ENCODE results near the gene AURKAIP1.

The AURKAIP1 gene

DNA sequence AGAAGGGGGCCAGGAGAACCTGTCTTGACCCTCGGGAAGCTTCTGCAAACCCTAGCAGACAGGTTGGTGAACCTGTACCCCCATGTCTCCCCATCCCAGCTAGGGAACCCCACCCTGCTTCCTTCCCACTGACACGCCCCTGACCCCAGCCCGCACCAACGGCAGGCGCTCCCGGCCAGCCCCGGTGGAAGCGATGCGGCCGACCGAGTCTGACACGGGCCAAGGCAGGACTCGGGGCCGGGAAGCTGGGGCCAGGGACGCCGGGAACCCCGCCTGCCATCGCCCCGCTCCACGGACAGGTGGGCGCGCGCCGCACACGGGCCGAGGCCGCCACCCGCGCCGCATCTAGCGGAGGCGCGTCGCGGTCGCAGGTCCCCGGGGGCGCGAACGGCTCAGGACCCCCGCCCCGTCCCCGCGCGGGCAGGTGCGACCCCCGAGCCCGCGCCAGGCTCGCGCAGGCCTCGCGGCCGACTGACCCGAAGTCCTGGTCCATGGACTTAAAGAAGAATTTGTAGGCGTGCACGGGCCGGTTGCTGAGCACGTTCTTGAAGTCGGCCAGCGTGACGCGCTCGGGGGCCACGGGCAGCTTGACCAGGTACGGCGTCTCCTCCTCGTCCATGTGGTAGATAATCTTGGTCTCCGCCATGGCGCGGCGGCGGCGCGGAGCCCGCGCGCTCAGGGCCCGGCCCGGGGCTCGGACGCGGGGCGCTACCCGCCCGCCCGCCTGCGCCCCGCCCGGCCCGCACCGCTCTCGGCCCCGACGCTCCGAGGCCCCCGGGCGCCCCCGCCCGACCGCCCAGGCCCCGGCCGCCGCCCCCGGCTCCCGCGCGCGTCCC is 26.4 kb downstream of the AURKAIP1 start:
- DNase-seq (ENCODE audit: insufficient read length, low spot score) (no peak), FAIRE-seq (peak; percentile 66)
- TF ChIP-seq PAX5 (IDR thresholded peaks at IDR 0.05; ENCODE audit: insufficient read depth, low read length, severe bottlenecking) (peak; percentile 67), POLR2AphosphoS5 (IDR thresholded peaks at IDR 0.05; ENCODE audit: low read depth, low read length) (no peak)

DNA sequence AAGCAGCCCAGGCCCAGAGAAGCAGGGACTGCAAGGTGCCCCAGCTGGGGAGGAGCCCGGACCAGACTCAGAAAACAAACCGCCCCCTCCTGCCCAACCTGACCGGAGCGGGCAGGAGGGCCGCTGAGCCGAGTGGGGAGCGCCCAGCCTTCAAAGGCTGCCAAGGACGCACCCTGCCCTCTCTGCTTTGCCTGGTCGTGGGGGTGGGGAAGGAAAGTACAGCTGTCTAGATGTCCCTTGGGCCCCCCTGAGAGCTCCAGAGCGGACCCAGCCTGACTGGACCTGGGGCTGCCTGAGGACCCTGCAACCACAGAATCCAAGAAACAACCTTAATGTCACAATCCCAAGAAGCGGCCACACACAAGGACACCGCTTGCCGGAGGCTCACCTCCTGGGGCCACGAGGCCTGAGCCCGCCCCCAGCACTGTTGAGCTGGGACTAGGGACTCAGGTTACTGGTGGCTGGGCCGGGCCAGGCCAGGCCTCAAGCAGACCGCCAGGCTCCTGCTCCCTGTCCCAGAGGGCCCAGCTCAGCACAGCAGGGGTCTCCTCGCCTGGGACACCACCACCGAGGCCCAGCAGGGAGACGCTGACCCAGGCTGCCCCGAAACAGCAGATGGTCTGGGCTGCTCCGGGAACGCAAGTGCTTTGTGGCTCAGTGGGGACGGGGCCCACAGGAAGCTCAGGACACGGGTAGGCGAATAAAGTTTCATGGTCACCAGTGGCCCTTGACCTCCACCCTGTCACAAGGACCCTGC is 27.2 kb downstream of the AURKAIP1 start:
- FAIRE-seq, result no peak
- TF ChIP-seq POLR2AphosphoS5 (IDR thresholded peaks at IDR 0.05; ENCODE audit: low read depth, low read length) (no peak), POLR2A (IDR thresholded peaks at IDR 0.05; ENCODE audit: low read depth, low read length) (no peak), POU2F2 (IDR thresholded peaks at IDR 0.05; ENCODE audit: low read depth, low read length) (no peak), SPI1 (IDR thresholded peaks at IDR 0.05; ENCODE audit: low read depth, low read length) (no peak), PAX5 (IDR thresholded peaks at IDR 0.05; ENCODE audit: insufficient read depth, low read length, severe bottlenecking) (no peak), TAF1 (IDR thresholded peaks at IDR 0.05; ENCODE audit: low read depth, low read length) (no peak)
- no peak for DNase-seq (ENCODE audit: insufficient read length, low spot score)

DNA sequence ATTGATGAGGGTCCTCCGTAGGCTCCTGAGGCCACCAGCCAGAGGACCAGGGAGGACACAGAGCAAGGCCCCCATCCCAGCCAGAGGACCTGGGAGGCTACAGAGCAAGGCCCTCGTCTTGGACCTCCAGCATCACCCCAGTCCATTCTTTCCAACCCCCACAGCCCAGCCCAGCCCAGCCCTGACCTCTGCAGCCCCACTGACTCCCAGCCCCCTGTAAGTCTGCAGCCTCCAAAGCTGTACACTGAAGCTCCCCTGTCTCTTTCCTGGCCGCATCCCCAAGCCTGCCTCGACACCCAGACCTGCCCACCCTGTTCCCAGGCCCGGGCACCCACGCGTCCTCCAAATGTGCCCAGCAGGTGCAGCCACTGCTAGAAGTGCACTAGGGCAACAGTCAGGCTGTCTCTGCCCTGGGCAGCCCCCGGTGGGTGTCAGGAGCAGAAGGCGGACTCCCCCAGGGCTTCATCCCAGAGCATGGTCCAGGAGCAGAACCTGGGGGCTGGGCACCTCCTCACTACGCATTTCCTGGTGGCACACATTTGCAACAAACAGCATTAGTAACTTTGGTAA is 27.9 kb downstream of the AURKAIP1 start:
- DNase-seq (ENCODE audit: insufficient read length, low spot score) (no peak), FAIRE-seq (no peak)
- TF ChIP-seq SPI1 (IDR thresholded peaks at IDR 0.05; ENCODE audit: low read depth, low read length) (no peak), POU2F2 (IDR thresholded peaks at IDR 0.05; ENCODE audit: low read depth, low read length) (no peak), POLR2A (IDR thresholded peaks at IDR 0.05; ENCODE audit: low read depth, low read length) (no peak), TAF1 (IDR thresholded peaks at IDR 0.05; ENCODE audit: low read depth, low read length) (no peak), PAX5 (IDR thresholded peaks at IDR 0.05; ENCODE audit: insufficient read depth, low read length, severe bottlenecking) (no peak), POLR2AphosphoS5 (IDR thresholded peaks at IDR 0.05; ENCODE audit: low read depth, low read length) (no peak)

DNA sequence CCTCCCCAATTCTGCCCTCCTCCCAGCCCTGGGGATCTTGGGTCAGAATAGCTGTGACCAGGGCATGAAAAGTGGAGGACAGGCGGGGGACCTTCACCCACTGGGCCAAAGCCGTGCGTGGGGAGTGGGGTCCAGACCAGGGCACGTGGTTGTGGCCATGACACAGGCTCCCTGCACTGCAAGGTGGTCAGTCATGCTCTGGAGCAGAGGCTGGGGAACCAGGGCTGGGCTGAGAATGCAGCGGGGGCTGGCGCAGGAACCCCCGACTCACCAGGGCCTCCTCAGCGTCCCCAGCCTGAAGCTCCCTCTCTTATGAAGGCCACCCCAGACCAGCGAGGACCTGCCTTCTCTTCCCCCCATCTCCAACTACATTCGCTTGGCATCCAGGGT is 28.5 kb downstream of the AURKAIP1 start:
- FAIRE-seq, result no peak
- no peak for DNase-seq (ENCODE audit: insufficient read length, low spot score)
- TF ChIP-seq POLR2A (IDR thresholded peaks at IDR 0.05; ENCODE audit: low read depth, low read length) (no peak), TAF1 (IDR thresholded peaks at IDR 0.05; ENCODE audit: low read depth, low read length) (no peak), POU2F2 (IDR thresholded peaks at IDR 0.05; ENCODE audit: low read depth, low read length) (no peak), PAX5 (IDR thresholded peaks at IDR 0.05; ENCODE audit: insufficient read depth, low read length, severe bottlenecking) (no peak), SPI1 (IDR thresholded peaks at IDR 0.05; ENCODE audit: low read depth, low read length) (no peak), POLR2AphosphoS5 (IDR thresholded peaks at IDR 0.05; ENCODE audit: low read depth, low read length) (no peak)

DNA sequence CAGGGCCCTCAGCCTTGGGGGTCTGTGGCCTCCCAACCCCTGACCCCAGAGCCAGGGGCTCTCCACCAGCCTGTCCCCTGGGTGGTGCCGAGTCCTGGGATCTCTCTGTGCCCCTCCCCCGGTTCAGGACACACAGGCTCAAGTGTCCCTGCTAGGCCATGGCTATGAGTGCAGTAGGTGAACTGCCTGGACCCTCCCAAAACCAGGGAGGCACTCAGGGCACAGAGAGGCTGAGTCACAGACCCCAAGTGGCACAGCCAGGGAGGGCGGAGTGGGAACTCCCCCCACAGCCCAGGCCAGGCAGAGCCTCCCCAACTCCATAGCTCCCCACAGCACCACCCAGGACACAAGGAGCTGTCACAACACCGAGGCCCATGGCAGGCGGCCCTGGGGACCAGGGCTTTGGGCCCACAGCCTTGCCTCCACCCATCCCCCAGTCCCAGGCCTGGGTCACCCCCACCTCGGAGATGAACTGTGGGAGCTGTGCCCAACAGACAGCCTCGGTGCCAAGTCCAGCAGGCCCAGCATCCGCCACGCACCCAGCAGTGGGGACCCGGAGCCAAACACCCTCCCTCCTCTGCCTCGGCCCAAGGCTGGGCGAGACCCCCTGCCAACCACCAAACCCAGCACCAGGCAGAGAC is 29.0 kb downstream of the AURKAIP1 start:
- FAIRE-seq (no peak), DNase-seq (ENCODE audit: insufficient read length, low spot score) (no peak)
- TF ChIP-seq PAX5 (IDR thresholded peaks at IDR 0.05; ENCODE audit: insufficient read depth, low read length, severe bottlenecking) (no peak), SPI1 (IDR thresholded peaks at IDR 0.05; ENCODE audit: low read depth, low read length) (no peak), POLR2A (IDR thresholded peaks at IDR 0.05; ENCODE audit: low read depth, low read length) (no peak)

DNA sequence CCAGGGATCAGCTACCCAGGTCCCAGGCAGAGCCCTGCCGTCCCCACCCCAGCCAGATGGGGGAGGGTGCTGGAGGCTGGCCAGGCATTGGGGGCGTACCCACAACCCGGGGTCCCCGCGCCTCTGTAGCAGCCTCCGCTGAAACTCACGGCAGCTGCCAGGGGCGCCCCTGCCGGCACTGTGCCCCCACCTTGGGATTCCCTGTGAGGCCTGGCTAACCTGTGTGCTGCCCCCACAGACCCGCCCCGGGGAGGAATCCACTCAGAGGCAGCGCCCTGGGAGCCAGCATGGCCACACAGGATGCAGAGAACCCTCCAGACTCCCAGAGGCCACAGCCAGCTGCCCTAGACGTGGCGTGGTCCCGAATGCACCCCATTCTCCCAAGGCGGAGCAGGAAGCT is 29.6 kb downstream of the AURKAIP1 start:
- FAIRE-seq, result no peak
- DNase-seq (ENCODE audit: insufficient read length, low spot score), result no peak
- TF ChIP-seq POLR2AphosphoS5 (IDR thresholded peaks at IDR 0.05; ENCODE audit: low read depth, low read length) (no peak), POLR2A (IDR thresholded peaks at IDR 0.05; ENCODE audit: low read depth, low read length) (no peak), SPI1 (IDR thresholded peaks at IDR 0.05; ENCODE audit: low read depth, low read length) (no peak), TAF1 (IDR thresholded peaks at IDR 0.05; ENCODE audit: low read depth, low read length) (no peak), PAX5 (IDR thresholded peaks at IDR 0.05; ENCODE audit: insufficient read depth, low read length, severe bottlenecking) (no peak), POU2F2 (IDR thresholded peaks at IDR 0.05; ENCODE audit: low read depth, low read length) (no peak)

DNA sequence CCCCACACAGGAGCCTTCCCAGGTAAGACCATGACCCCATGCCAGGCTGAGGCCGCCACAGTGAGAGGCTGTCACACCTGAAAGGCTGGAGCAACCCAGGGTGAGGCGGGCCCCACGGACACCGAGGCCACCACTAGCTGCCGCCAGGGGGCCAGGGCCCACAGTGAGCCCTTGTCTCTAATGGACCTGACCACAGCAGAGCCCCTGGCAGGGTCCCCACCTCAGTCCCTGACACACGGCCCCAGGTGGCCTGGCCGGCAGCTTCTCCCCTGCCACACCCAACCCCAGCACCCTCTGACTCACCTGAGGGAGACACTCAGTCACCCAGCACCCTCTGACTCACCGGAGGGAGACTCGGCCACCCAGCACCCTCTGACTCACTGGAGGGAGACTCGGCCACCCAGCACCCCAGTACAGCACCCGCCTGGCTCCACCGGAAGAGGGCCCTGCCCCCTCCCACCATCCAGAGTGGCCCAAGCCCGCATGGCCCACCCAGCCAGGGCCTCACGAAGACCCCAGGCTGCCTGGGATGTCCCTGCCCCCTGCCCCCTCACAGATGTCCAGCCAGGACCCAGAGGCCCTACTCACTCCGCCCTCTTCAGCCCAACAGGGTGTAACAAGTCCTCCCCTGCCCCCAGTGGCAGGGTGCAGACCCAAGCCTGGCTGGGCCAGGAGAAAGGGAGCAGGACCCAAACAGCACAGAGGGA is 30.2 kb downstream of the AURKAIP1 start:
- TF ChIP-seq PAX5 (IDR thresholded peaks at IDR 0.05; ENCODE audit: insufficient read depth, low read length, severe bottlenecking) (no peak), POU2F2 (IDR thresholded peaks at IDR 0.05; ENCODE audit: low read depth, low read length) (no peak), POLR2A (IDR thresholded peaks at IDR 0.05; ENCODE audit: low read depth, low read length) (no peak)
- FAIRE-seq, result no peak
- DNase-seq (ENCODE audit: insufficient read length, low spot score), result no peak

DNA sequence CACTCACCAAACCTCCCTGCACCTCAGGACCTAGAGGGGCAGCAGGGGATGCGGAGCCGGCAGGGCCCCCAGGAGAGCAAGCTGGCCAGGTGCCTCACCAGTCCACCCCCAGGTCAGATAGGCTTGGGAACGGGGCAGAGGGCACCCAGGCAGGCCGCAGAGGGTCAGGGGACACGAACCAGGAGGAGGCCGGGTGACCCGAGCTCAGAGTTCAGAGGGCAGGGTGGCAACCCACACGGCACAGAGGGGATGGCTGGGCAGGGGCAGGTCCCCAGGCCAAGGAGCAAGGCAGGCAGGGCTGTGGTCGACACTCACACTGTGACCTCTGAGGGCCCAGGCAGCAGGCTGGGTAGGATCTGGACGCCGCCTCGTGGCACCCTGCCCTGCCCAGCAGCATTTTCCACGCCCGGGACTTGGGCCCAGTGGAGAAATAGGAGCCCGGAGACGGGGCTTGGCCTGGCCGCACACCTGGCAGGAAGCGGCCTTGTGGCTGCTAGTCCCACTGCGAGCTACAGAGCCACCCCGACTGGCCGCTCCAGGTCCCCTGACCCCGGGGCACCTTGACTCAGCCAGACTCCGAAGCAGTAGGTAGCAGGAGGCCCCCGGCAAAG is 31.1 kb downstream of the AURKAIP1 start:
- FAIRE-seq (no peak), DNase-seq (ENCODE audit: insufficient read length, low spot score) (no peak)
- TF ChIP-seq POLR2A (IDR thresholded peaks at IDR 0.05; ENCODE audit: low read depth, low read length), result no peak
- no peak for TF ChIP-seq TAF1 (IDR thresholded peaks at IDR 0.05; ENCODE audit: low read depth, low read length)
- TF ChIP-seq POU2F2 (IDR thresholded peaks at IDR 0.05; ENCODE audit: low read depth, low read length), result no peak
- no peak for TF ChIP-seq POLR2AphosphoS5 (IDR thresholded peaks at IDR 0.05; ENCODE audit: low read depth, low read length)
- no peak for TF ChIP-seq SPI1 (IDR thresholded peaks at IDR 0.05; ENCODE audit: low read depth, low read length)
- TF ChIP-seq PAX5 (IDR thresholded peaks at IDR 0.05; ENCODE audit: insufficient read depth, low read length, severe bottlenecking), result no peak
